PFSK-1 (cell line): Measurements from ENCODE around the gene RGL3.

ENCODE experiments used
- FOXP2 ChIP-seq: optimal IDR thresholded peaks from 2 replicates; pipeline ENCODE3; 2011; ENCODE audit warnings: borderline replicate concordance, control low read depth, inconsistent platforms; ENCODE audit not compliant: insufficient read depth; ENCODE audit errors: extremely low read length, extremely low read depth
- POLR2AphosphoS5 ChIP-seq: IDR thresholded peaks from 2 replicates; pipeline ENCODE4 v1.6.1; 2012; ENCODE audit warnings: low read depth, mild to moderate bottlenecking, control low read depth, low read length, moderate library complexity
- REST ChIP-seq, 2 experiments: IDR thresholded peaks; 2 replicates each; pipeline versions ENCODE4 v1.6.1 to v1.8.0; 2011 to 2012; ENCODE audit warnings: low read depth in 2 of 2, low read length in 2 of 2, control low read depth in 1 of 2, inconsistent platforms in 1 of 2, mild to moderate bottlenecking in 1 of 2, moderate library complexity in 1 of 2; ENCODE audit not compliant: insufficient read depth in 1 of 2
- SIN3A ChIP-seq: IDR thresholded peaks from 2 replicates; pipeline ENCODE4 v1.6.1; 2012; ENCODE audit warnings: mild to moderate bottlenecking, low read length, moderate library complexity, borderline replicate concordance; ENCODE audit not compliant: insufficient read depth
- TAF1 ChIP-seq: IDR thresholded peaks from 2 replicates; pipeline ENCODE4 v1.6.1; 2012; ENCODE audit warnings: low read length, control low read depth, borderline replicate concordance; ENCODE audit not compliant: insufficient read depth

Gene RGL3

GRCh38 chr19:11373885-11374432 lies 45.2 kb downstream of the RGL3 start:
- no peak for TF ChIP-seq TAF1
- TF ChIP-seq FOXP2 = no peak
- no peak for TF ChIP-seq POLR2AphosphoS5
- no peak for TF ChIP-seq SIN3A
- no peak for TF ChIP-seq REST (IDR thresholded peaks at IDR 0.05; ENCODE audit: insufficient read depth in 1 of 2, low read depth in 2 of 2, low read length in 2 of 2)

GRCh38 chr19:11373166-11373884 lies 45.8 kb downstream of the RGL3 start:
- TF ChIP-seq TAF1 = no peak
- TF ChIP-seq FOXP2 = no peak
- TF ChIP-seq REST (IDR thresholded peaks at IDR 0.05; ENCODE audit: insufficient read depth in 1 of 2, low read depth in 2 of 2, low read length in 2 of 2) = no peak
- no peak for TF ChIP-seq SIN3A
- no peak for TF ChIP-seq POLR2AphosphoS5

- TF ChIP-seq POLR2AphosphoS5 (no peak), REST (IDR thresholded peaks at IDR 0.05; ENCODE audit: insufficient read depth in 1 of 2, low read depth in 2 of 2, low read length in 2 of 2) (no peak), SIN3A (no peak), FOXP2 (no peak), TAF1 (no peak)
Observed at GRCh38 chr19:11370744-11371143, 48.4 kb downstream of the RGL3 start.

GRCh38 chr19:11367528-11367927 lies 51.6 kb downstream of the RGL3 start:
- TF ChIP-seq POLR2AphosphoS5 = no peak
- TF ChIP-seq REST (IDR thresholded peaks at IDR 0.05; ENCODE audit: insufficient read depth in 1 of 2, low read depth in 2 of 2, low read length in 2 of 2) = no peak
- TF ChIP-seq FOXP2 = no peak
- no peak for TF ChIP-seq SIN3A
- no peak for TF ChIP-seq TAF1
